ENCODE measurements around the gene CTSZ. TPM values are rescaled to one million over a fixed set of nuclear protein-coding genes. Genes with fewer than 3 reads are reported as not detected.
A peak's percentile ranks its signal among the peaks of the same experiment; 100 is the strongest.
"Not testable (repeated sequence)": the region's sequence is repeated elsewhere in the genome, so short reads cannot be mapped to it uniquely, and the experiment has no call there.

The CTSZ gene
- 116 TPM for total RNA-seq

GRCh38 chr20:59006864-59007664 lies at the start of gene CTSZ:
Gene CTSZ, minus strand, starts transcription at chr20:59007254. Its CDS starts 126 bp downstream, at chr20:59007128.
- DNase-seq (ENCODE audit: low spot score) = no peak

- DNase-seq (ENCODE audit: low spot score) = no peak
These were observed 48.2 kb upstream of the CTSZ start for GRCh38 chr20:59055302-59055701.

GRCh38 chr20:59051666-59052185 lies 44.7 kb upstream of the CTSZ start:
- DNase-seq (ENCODE audit: low spot score) = no peak

- no peak for DNase-seq (ENCODE audit: low spot score)
These were observed 43.4 kb upstream of the CTSZ start for GRCh38 chr20:59050437-59050836.

GRCh38 chr20:59048681-59049030 lies 41.6 kb upstream of the CTSZ start:
- DNase-seq (ENCODE audit: low spot score) = no peak

GRCh38 chr20:59047938-59048680 lies 41.1 kb upstream of the CTSZ start:
- no peak for DNase-seq (ENCODE audit: low spot score)

- DNase-seq (ENCODE audit: low spot score) = no peak
These were observed 39.8 kb upstream of the CTSZ start for GRCh38 chr20:59046862-59047261.

GRCh38 chr20:59044796-59045195 lies 37.7 kb upstream of the CTSZ start:
- DNase-seq (ENCODE audit: low spot score) = no peak

GRCh38 chr20:59044295-59044694 lies 37.2 kb upstream of the CTSZ start:
- DNase-seq (ENCODE audit: low spot score) = no peak

- no peak for DNase-seq (ENCODE audit: low spot score)
These were observed 36.6 kb upstream of the CTSZ start for GRCh38 chr20:59043698-59044097.

- peak; percentile 92 for DNase-seq (ENCODE audit: low spot score)
These were observed 36.0 kb upstream of the CTSZ start for GRCh38 chr20:59042796-59043631.

GRCh38 chr20:59042151-59042795 lies 35.2 kb upstream of the CTSZ start, which contains the start of gene PRELID3B:
Gene PRELID3B, minus strand, starts transcription at chr20:59042786. Its CDS starts 56 bp downstream, at chr20:59042730.
- no peak for DNase-seq (ENCODE audit: low spot score)

- DNase-seq (ENCODE audit: low spot score) = not testable (repeated sequence)
These were observed 34.4 kb upstream of the CTSZ start for GRCh38 chr20:59041487-59041886.

GRCh38 chr20:59040667-59041066 lies 33.6 kb upstream of the CTSZ start:
- no peak for DNase-seq (ENCODE audit: low spot score)

GRCh38 chr20:59039233-59039632 lies 32.2 kb upstream of the CTSZ start:
- DNase-seq (ENCODE audit: low spot score) = no peak

GRCh38 chr20:59037386-59037785 lies 30.3 kb upstream of the CTSZ start:
- no peak for DNase-seq (ENCODE audit: low spot score)

GRCh38 chr20:59035381-59035780 lies 28.3 kb upstream of the CTSZ start:
- no peak for DNase-seq (ENCODE audit: low spot score)

- DNase-seq (ENCODE audit: low spot score) = no peak
These were observed 26.6 kb upstream of the CTSZ start for GRCh38 chr20:59033616-59034165.

- DNase-seq (ENCODE audit: low spot score) = no peak
These were observed 26.0 kb upstream of the CTSZ start for GRCh38 chr20:59033093-59033492.

GRCh38 chr20:59032713-59033059 lies 25.6 kb upstream of the CTSZ start:
- DNase-seq (ENCODE audit: low spot score) = no peak

GRCh38 chr20:59032023-59032712 lies 25.1 kb upstream of the CTSZ start, which contains the start of gene ATP5F1E:
Gene ATP5F1E, minus strand, starts transcription at chr20:59032335. Its CDS starts 84 bp downstream, at chr20:59032251.
- DNase-seq (ENCODE audit: low spot score) = peak; percentile 97
